Measurements from ENCODE around the gene TBC1D23.

GRCh38 chr3:100340527-100340926 lies 79.7 kb downstream of the TBC1D23 start:
- TF ChIP-seq PBX3 (CRISPR knock-in tag; IDR thresholded peaks at IDR 0.05): no peak
- TF ChIP-seq ATF2 (tag by site-specific recombination; IDR thresholded peaks at IDR 0.05; ENCODE audit: low read depth): no peak
- no peak for TF ChIP-seq CTCF (tag by site-specific recombination; IDR thresholded peaks at IDR 0.05)
- TF ChIP-seq PRDM10 (tag by site-specific recombination; IDR thresholded peaks at IDR 0.05): no peak
- no peak for TF ChIP-seq ZNF274 (IDR thresholded peaks at IDR 0.05; ENCODE audit: low read length)
- TF ChIP-seq ZNF274 (tag by site-specific recombination; IDR thresholded peaks at IDR 0.05; ENCODE audit: borderline replicate concordance): no peak
- no peak for TF ChIP-seq ZBTB7A (tag by site-specific recombination; IDR thresholded peaks at IDR 0.05; ENCODE audit: low read depth)
- TF ChIP-seq ZNF121 (tag by site-specific recombination; IDR thresholded peaks at IDR 0.05): no peak
- TF ChIP-seq ZNF785 (tag by site-specific recombination; IDR thresholded peaks at IDR 0.05): no peak
- no peak for TF ChIP-seq ZNF114 (tag by site-specific recombination; IDR thresholded peaks at IDR 0.05)
- no peak for TF ChIP-seq ZNF146 (tag by site-specific recombination; IDR thresholded peaks at IDR 0.05)
